SK-N-DZ (cell line): Measurements from ENCODE around the gene P2RY1.

Experiments used
- small RNA-seq, 2 experiments: library from RNA; depleted of rRNA; stranded (forward); fragments of <200 nt; gene quantifications; one replicate each; pipeline ENCODE3, GENCODE V24; 2014

The P2RY1 gene

Small RNAs within 50 kb of the gene (small RNA-seq; reads per million reads assigned to genes)
- gene ATP5MGP5: 0 reads per million in 2 experiments
